ENCODE results near the gene PAWR.
"Not testable (repeated sequence)": the region's sequence is repeated elsewhere in the genome, so short reads cannot be mapped to it uniquely, and the experiment has no call there.

The PAWR gene

DNA sequence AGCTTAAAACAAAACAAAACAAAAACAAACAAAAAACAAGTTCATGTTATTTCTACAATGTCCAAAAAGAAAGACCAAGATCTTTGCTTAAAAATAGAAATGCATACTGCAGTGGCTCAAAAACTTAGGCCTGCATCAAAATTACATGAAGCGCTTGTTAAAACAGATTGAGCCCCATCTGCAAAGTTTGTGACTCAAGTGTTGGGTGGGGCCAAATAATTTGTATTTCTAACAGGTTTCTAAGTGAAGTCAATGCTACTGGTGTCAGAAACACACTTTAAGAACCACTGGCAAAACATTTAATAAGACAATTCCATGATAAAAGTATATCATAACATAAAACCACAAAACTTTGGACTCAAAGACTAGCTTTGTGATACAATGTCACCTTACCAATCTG is 105.6 kb downstream of the PAWR start:
- H3K9me3 ChIP-seq (ENCODE audit: severe bottlenecking): no peaks in the 10 kb centered on the region
- no peak for DNase-seq
- TF ChIP-seq, protein P1, sequence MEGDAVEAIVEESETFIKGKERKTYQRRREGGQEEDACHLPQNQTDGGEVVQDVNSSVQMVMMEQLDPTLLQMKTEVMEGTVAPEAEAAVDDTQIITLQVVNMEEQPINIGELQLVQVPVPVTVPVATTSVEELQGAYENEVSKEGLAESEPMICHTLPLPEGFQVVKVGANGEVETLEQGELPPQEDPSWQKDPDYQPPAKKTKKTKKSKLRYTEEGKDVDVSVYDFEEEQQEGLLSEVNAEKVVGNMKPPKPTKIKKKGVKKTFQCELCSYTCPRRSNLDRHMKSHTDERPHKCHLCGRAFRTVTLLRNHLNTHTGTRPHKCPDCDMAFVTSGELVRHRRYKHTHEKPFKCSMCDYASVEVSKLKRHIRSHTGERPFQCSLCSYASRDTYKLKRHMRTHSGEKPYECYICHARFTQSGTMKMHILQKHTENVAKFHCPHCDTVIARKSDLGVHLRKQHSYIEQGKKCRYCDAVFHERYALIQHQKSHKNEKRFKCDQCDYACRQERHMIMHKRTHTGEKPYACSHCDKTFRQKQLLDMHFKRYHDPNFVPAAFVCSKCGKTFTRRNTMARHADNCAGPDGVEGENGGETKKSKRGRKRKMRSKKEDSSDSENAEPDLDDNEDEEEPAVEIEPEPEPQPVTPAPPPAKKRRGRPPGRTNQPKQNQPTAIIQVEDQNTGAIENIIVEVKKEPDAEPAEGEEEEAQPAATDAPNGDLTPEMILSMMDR (IDR thresholded peaks at IDR 0.05; ENCODE audit: low read depth, low read length): no peak
- no peaks in the 10 kb centered on the region for H3K27me3 ChIP-seq (ENCODE audit: insufficient read depth, low read depth, severe bottlenecking)
- no peaks in the 10 kb centered on the region for H3K36me3 ChIP-seq
- no peak overlapping the region for H3K4me3 ChIP-seq (ENCODE audit: low read depth, low read length)
- H3K27ac ChIP-seq: no peak overlapping the region

DNA sequence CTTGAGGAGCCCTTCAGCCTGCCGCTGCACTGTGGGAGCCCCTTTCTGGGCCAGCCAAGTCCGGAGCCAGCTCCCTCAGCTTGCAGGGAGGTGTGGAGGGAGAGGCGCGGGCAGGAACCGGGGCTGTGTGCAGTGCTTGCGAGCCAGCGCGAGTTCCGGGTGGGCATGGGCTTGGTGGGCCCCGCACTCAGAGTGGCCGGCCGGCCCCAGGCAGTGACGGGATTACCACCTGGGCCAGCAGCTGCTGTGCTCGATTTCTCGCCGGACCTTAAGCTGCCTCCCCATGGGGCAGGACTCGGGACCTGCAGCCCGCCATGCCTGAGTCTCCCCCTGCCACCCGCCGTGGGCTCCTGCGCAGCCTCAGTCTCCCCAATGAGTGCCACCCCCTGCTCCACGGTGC is 116.9 kb downstream of the PAWR start:
- no peaks in the 10 kb centered on the region for H3K36me3 ChIP-seq
- H3K27me3 ChIP-seq (ENCODE audit: insufficient read depth, low read depth, severe bottlenecking): no peaks in the 10 kb centered on the region
- H3K9me3 ChIP-seq (ENCODE audit: severe bottlenecking): no peaks in the 10 kb centered on the region
- TF ChIP-seq, protein P1 (IDR thresholded peaks at IDR 0.05; ENCODE audit: low read depth, low read length): no peak
- no peak overlapping the region for H3K4me3 ChIP-seq (ENCODE audit: low read depth, low read length)
- no peak overlapping the region for H3K27ac ChIP-seq
- DNase-seq: no peak

DNA sequence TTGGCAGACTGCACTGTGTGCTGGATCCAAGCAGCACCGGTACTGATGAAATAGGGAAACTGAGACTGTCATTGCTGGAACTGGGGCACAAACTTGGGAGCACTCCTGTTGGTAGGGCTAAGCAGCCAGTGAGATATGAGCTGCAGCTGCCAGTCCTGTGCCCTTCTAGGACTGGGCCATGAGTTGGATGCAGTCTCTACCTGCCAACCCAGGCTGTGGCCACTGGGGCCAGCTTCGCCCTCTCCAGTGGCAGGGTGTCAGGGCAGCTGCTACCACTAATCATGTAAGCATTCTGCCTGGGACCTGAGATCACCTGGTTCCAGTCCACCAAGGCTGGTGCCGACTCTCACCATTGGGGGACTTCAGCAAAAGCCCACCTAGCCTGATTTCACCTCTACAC is 121.1 kb downstream of the PAWR start:
- no peak for DNase-seq
- Histone ChIP-seq H3K9me3 (ENCODE audit: severe bottlenecking) (peaks cover 2% of the 10 kb centered on the region), H3K36me3 (no peaks in the 10 kb centered on the region), H3K27me3 (ENCODE audit: insufficient read depth, low read depth, severe bottlenecking) (no peaks in the 10 kb centered on the region), H3K4me3 (ENCODE audit: low read depth, low read length) (no peak overlapping the region), H3K27ac (no peak overlapping the region)
- TF ChIP-seq, protein P1 (IDR thresholded peaks at IDR 0.05; ENCODE audit: low read depth, low read length): no peak

DNA sequence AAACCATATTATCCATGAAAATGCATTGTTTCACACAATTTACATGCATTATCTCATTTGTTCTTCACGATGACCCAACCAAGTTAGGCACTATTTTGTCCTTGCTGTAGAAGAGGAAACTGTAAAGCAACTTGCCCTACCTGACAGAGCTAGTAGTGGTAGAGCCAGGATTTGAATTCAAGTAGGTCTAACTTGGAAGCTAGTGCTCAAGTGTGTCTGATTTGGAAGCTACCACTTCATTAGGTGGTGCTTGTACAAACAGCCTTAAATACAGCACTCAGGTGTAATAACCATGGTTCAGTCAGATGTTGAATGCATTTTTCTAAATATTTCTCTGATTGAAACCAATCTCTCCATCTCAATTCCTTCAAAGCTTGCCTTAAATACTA is 123.6 kb downstream of the PAWR start:
- Histone ChIP-seq H3K4me3 (ENCODE audit: low read depth, low read length) (no peak overlapping the region), H3K27ac (no peak overlapping the region), H3K9me3 (ENCODE audit: severe bottlenecking) (peaks cover 3% of the 10 kb centered on the region), H3K27me3 (ENCODE audit: insufficient read depth, low read depth, severe bottlenecking) (no peaks in the 10 kb centered on the region), H3K36me3 (no peaks in the 10 kb centered on the region)
- no peak for DNase-seq
- TF ChIP-seq, protein P1 (IDR thresholded peaks at IDR 0.05; ENCODE audit: low read depth, low read length): no peak

DNA sequence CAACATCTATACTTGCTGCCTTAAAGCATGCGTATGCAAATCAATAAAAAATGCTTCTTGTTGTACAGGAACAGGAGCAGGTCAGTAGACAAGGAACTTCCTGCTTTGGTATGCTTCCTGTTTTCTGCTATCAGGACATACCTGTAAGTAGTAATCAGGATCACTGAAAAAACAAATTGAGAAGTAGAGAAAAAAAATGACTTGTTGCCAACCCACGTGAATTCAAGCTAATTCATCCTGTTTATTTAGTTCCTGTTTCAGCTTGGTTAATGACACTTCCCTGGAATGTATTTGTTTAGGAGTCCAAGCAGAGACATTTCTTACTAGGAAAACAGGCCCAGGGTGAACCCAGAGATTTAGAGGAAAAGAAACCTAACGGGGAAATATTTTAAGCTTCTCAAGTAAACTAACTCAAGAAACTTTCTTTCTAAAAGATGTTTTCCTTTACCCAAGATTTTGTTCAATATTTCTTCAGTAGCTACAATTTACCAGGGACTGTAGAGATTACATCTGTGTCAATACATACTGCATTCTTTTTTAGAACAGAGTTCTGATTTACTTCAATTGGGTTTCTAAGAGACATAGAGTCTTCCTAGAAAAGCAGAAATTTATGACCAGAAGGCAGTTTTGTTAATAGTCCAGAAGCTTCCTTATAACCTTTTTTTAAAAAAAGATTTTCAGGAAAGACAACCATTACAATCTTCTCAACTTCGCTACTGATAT is 124.2 kb downstream of the PAWR start:
- Histone ChIP-seq H3K27me3 (ENCODE audit: insufficient read depth, low read depth, severe bottlenecking) (no peaks in the 10 kb centered on the region), H3K4me3 (ENCODE audit: low read depth, low read length) (no peak overlapping the region), H3K36me3 (no peaks in the 10 kb centered on the region), H3K27ac (no peak overlapping the region), H3K9me3 (ENCODE audit: severe bottlenecking) (peaks cover 3% of the 10 kb centered on the region)
- no peak for DNase-seq
- TF ChIP-seq, protein P1 (IDR thresholded peaks at IDR 0.05; ENCODE audit: low read depth, low read length): no peak

DNA sequence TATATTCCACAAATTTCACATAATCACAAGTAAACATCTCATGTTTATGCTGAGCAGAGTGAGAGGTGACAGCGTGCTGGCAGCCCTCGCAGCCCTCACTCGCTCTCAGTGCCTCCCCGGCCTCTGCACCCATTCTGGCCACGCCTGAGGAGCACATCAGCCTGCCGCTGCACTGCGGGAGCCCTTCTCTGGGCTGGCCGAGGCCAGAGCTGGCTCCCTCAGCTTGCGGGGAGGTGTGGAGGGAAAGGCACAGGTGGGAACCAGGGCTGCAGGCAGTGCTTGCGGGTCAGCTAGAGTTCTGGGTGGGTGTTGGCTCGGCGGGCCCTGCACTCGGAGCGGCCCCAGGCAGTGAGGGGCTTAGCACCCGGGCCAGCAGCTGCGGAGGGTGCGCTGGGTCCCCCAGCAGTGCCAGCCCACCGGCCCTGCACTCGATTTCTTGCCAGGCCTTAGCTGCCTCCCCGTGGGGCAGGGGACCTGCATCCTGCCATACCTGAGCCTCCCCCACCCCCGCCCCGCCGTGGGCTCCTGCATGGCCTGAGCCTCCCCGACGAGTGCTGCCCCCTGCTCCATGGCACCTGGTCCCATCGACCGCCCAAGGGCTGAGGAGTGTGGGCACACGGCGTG is 125.9 kb downstream of the PAWR start:
- not testable (repeated sequence) for H3K9me3 ChIP-seq (ENCODE audit: severe bottlenecking); H3K36me3 ChIP-seq; H3K27ac ChIP-seq

More for the DNA sequence above, 125.9 kb downstream of the PAWR start:
- not testable (repeated sequence) for H3K4me3 ChIP-seq (ENCODE audit: low read depth, low read length); DNase-seq; H3K27me3 ChIP-seq (ENCODE audit: insufficient read depth, low read depth, severe bottlenecking)
